HG03108 (cell line): ENCODE measurements around the gene TRMU.

Experiments used
- ATAC-seq: cut with Tn5 transposase; IDR thresholded peaks from one replicate; pipeline ENCODE4 v1.9.1; 2021; ENCODE audit warnings: moderate library complexity; ENCODE audit not compliant: unreplicated experiment

The TRMU gene

GRCh38 chr22:46355369-46355995 lies 20.0 kb downstream of the TRMU start:
- ATAC-seq = no peak

GRCh38 chr22:46355996-46356471 lies 20.5 kb downstream of the TRMU start:
- no peak for ATAC-seq

- ATAC-seq = no peak
Measured at GRCh38 chr22:46356496-46357480, 21.3 kb downstream of the TRMU start.

- ATAC-seq = no peak
Measured at GRCh38 chr22:46357711-46358520, 22.4 kb downstream of the TRMU start.

GRCh38 chr22:46358766-46359165 lies 23.3 kb downstream of the TRMU start:
- no peak for ATAC-seq

GRCh38 chr22:46359362-46359761 lies 23.8 kb downstream of the TRMU start:
- ATAC-seq = no peak

GRCh38 chr22:46360097-46360496 lies 24.6 kb downstream of the TRMU start:
- ATAC-seq = no peak

- ATAC-seq = no peak
Measured at GRCh38 chr22:46360891-46361290, 25.4 kb downstream of the TRMU start.

GRCh38 chr22:46361826-46362202 lies 26.3 kb downstream of the TRMU start:
- no peak for ATAC-seq

GRCh38 chr22:46362203-46362933 lies 26.9 kb downstream of the TRMU start:
- ATAC-seq = no peak

GRCh38 chr22:46362934-46363515 lies 27.5 kb downstream of the TRMU start:
- no peak for ATAC-seq

- no peak for ATAC-seq
Measured at GRCh38 chr22:46363611-46364321, 28.3 kb downstream of the TRMU start.

- ATAC-seq = no peak
Measured at GRCh38 chr22:46364341-46365165, 29.0 kb downstream of the TRMU start.

- no peak for ATAC-seq
Measured at GRCh38 chr22:46365166-46365624, 29.7 kb downstream of the TRMU start.

GRCh38 chr22:46366327-46366731 lies 30.8 kb downstream of the TRMU start:
- no peak for ATAC-seq

- no peak for ATAC-seq
Measured at GRCh38 chr22:46366801-46367706, 31.5 kb downstream of the TRMU start.

GRCh38 chr22:46367707-46368191 lies 32.2 kb downstream of the TRMU start:
- ATAC-seq = no peak
